Epithelial cell of esophagus (primary cell): ENCODE data around the gene DNAAF9.
A peak's percentile ranks its signal among the peaks of the same experiment; 100 is the strongest.

Experiments used
- DNase-seq: peaks from one replicate; pipeline ENCODE4 v3.0.0; 2010; ENCODE audit warnings: low read depth
- H3K4me3 ChIP-seq: 2 replicates; pipeline ENCODE4 v1.5.1; 2011; ENCODE audit warnings: mild to moderate bottlenecking, low read length, control low read depth
- TF ChIP-seq, protein P1 (sequence below): IDR thresholded peaks from 2 replicates; pipeline ENCODE4 v1.5.1; 2011; ENCODE audit warnings: low read depth, mild to moderate bottlenecking, low read length, control low read depth, inconsistent platforms; ENCODE audit not compliant: insufficient read depth; ENCODE audit errors: missing control alignments

DNAAF9 gene

DNA sequence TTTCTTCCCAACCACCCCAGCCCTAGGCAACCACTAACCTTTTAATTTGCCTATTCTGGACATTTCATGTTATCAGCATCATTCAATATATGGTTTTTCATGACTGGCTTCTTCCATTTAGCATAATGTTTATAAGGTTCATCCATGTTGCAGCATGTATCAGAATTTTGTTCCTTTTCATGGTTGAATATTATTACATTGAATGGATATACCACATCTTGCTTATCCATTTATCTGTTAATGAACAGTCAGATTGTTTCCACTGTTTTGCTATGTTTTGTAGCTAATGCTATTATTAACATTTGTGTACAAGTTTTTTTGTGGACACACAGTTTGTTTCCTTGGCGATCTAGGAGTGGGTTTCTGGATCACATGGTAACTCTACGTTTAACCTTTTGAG lies 3.0 kb upstream of the DNAAF9 start:
- H3K4me3 ChIP-seq = no peak overlapping the region
- no peak for DNase-seq
- TF ChIP-seq, protein P1, sequence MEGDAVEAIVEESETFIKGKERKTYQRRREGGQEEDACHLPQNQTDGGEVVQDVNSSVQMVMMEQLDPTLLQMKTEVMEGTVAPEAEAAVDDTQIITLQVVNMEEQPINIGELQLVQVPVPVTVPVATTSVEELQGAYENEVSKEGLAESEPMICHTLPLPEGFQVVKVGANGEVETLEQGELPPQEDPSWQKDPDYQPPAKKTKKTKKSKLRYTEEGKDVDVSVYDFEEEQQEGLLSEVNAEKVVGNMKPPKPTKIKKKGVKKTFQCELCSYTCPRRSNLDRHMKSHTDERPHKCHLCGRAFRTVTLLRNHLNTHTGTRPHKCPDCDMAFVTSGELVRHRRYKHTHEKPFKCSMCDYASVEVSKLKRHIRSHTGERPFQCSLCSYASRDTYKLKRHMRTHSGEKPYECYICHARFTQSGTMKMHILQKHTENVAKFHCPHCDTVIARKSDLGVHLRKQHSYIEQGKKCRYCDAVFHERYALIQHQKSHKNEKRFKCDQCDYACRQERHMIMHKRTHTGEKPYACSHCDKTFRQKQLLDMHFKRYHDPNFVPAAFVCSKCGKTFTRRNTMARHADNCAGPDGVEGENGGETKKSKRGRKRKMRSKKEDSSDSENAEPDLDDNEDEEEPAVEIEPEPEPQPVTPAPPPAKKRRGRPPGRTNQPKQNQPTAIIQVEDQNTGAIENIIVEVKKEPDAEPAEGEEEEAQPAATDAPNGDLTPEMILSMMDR = no peak

DNA sequence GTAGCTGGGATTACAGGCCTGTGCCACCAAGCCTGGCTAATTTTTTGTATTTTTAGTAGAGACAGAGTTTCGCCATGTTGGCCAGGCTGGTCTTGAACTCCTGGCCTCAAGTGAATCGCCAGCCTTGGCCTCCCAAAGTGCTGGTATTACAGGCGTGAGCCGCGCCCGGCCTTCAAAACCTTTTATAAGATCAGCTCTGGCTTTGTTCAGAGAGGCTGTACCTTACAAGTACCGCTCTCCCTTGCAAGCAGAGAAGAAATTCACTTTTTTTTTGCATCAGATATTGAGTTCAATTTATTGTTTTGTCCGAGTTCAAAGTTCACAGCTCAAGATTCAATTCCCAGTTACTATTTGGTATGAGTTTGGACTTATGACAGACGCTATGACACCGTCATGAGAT lies 1.9 kb upstream of the DNAAF9 start:
- H3K4me3 ChIP-seq = no peak overlapping the region
- TF ChIP-seq, protein P1 = no peak
- no peak for DNase-seq

DNA sequence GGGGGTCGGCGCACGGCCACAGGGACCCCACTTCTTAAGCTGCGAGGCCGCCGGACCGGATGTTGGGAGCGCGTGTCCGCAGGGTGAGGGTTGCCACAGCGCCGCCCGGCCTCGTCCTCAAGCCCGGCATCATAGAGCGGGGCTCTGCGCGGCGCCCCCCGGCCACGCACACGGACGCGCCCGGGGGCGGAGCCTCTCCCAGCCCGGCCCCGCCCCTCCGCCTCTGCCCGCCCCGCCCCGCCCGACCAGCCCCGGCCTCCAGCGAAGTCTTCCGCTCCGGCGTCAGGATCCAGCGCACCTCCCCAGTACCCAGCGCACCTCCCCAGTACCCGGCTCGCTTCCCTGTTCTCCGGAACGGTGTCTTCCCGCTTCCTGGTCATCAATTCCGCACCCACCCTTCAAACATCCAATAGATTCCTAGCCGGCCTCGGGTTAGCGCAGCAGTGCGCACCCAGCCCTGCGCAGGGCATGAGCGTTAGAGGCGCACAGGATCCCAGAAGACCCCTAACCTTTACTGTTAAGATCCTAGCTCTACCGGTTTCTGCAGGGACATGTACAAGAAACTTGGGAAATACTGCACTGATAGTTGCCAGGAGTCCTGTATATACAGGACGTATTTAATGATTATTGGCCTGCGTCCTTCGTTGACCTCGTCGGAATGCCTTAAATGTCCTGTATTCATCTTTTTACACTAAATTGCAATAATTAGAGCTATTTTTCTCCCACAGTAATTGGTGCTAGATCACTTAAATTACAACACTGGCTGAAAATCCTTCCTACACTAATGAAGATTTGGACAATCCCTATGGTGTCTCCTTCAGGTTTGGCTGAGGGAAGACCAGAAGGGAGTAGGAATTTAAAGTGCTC lies 535 bp upstream of the DNAAF9 start:
- TF ChIP-seq, protein P1 = no peak
- H3K4me3 ChIP-seq = peak overlapping the region; percentile 77
- peak; percentile 95 for DNase-seq

DNA sequence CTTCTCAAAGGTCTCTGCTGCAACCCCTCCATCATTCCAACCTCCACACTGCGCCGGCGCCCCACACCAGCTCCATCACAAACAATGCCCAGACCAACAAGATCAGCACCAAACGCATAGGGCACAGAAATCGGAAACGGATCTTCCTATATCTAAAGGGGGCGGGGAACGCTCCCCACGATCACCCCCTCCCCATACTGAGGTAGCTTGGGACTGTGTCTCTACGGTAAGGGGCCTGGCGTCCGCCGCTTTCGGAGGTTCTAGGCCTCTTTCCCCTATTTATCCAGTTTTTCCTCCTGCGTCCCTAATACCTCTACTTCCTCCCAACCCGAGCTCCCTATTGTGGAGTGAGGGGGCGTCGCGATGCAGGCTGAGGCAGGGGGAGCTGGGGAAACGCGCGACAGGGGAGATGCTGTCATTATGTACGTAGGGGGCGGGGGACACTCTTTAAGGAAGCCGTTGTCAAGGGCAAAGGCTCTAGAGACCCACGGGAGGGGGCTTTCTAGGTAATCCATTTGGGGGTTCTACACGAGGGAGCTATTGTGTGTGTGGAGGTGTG lies 909 bp downstream of the DNAAF9 start:
- H3K4me3 ChIP-seq = peak overlapping the region; percentile 77
- no peak for DNase-seq
- TF ChIP-seq, protein P1 = no peak

DNA sequence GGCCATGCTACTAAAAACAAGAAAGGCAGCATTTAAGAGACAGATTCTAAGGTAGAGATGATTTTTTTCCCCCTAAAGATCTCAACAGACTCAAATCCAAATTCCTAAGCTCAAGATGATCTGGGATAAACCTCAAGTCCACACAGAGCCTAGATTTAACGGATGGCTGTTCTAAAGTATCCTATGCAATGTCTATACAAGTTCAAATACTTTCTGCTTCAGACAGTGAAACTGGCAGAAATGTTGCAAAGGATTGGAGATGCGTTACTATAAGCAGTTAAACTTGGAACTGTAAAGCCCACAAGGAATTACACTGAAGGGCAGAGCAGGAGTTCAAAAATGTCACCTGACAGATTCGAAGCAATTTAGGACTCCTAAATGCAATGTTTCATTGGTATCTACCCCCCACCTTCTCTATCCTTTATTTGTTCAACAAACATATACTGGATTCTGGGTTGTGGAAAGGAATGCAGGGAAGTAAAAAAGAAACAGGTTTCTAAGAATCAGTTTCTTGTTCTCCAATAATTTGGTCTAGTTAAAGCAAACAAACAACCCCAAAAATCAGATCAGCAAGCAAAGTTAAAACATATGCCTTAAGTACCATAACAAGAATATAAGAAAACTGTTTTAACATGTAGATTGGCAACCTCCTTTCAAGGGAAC lies 1.6 kb downstream of the DNAAF9 start:
- TF ChIP-seq, protein P1 = no peak
- H3K4me3 ChIP-seq = peak overlapping the region; percentile 77
- no peak for DNase-seq

DNA sequence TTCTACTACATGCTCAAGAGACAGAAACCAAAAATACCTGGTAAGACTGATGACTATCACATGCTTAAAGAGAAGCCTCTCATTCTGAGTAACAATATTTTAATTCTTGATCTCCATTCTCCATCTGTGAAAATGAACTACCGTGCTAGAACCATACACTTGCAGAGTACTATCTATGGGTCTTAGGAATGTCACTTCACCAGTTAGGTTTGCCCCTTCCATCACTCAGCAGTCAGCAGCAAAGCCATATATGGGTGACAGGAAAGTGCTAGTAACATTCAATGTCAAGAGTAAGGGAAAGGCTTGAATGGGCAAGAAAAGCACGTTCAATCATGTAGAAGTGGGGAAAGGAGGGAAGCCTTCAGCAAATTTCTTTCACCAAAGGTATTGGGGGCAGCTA lies 2.3 kb downstream of the DNAAF9 start:
- peak overlapping the region; percentile 77 for H3K4me3 ChIP-seq
- TF ChIP-seq, protein P1 = no peak
- DNase-seq = peak; percentile 87

DNA sequence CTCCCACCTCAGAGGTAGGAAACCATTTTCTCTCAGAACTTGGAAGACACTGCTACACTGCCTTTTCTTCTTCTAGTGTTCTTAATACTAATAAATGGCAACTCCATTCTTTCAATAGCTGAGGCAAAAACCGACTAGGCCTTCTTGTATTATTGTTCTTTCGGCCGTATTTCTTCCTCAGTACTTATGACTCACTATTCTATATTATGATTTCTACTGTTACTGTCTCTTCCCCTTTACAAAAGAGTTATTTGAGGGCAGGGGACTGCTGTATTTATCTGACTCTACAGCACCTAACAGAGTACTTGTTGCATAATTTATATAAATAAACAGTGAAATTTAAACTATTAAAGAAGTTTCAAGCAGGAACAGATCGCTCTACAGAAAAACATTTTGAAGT lies 3.1 kb downstream of the DNAAF9 start:
- peak overlapping the region; percentile 77 for H3K4me3 ChIP-seq
- no peak for DNase-seq
- TF ChIP-seq, protein P1 = no peak
